Psoas muscle (tissue), 8 donors: ENCODE measurements around the gene GALNT10. TPM values are rescaled to one million over a fixed set of nuclear protein-coding genes. Genes with fewer than 3 reads are reported as not detected.

Experiments used
- ATAC-seq, 4 donors: fragments of 200-7000 bp; cut with Tn5 transposase; one replicate each; pipeline ENCODE4 v1.9.1; 2020; ENCODE audit warnings: moderate library complexity in 3 of 4, mild to moderate bottlenecking in 2 of 4
- DNase-seq, 2 donors: peaks; one replicate each; pipeline ENCODE4 v3.0.0-alpha.2; 2020
- H3K27ac ChIP-seq: fragments of 200-600 bp; one replicate; pipeline ENCODE4 v1.8.0; 2022
- H3K27me3 ChIP-seq, 3 donors: fragments of 200-600 bp in 1 of 3; one replicate each; pipeline versions ENCODE4 v1.6.1 to v1.8.0; 2013 to 2022; ENCODE audit warnings: low read length in 2 of 3, mild to moderate bottlenecking in 2 of 3, moderate library complexity in 1 of 3; ENCODE audit not compliant: insufficient read depth in 3 of 3
- H3K36me3 ChIP-seq, 2 donors: fragments of 200-600 bp in 1 of 2; one replicate each; pipeline versions ENCODE4 v1.6.1 to v1.8.0; 2013 to 2022; ENCODE audit warnings: low read depth in 1 of 2, mild to moderate bottlenecking in 1 of 2, moderate library complexity in 1 of 2; ENCODE audit not compliant: insufficient read depth in 1 of 2
- H3K4me1 ChIP-seq: fragments of 200-600 bp; one replicate; pipeline ENCODE4 v1.8.0; 2022
- H3K4me3 ChIP-seq: fragments of 200-600 bp; one replicate; pipeline ENCODE4 v1.8.0; 2022; ENCODE audit warnings: mild to moderate bottlenecking
- H3K9me3 ChIP-seq: fragments of 200-600 bp; one replicate; pipeline ENCODE4 v1.8.0; 2022
- CTCF ChIP-seq: fragments of 200-600 bp; IDR thresholded peaks from one replicate; pipeline ENCODE4 v1.8.0; 2022; ENCODE audit warnings: antibody characterized with exemption
- WGBS, 3 donors: extraction: QIAGEN DNeasy Blood & Tissue Kit; methylation state at CpG; one replicate each; pipeline versions ENCODE4 v1.1.6 to v1.1.7; 2013; 5-methylcytosine and 5-hydroxymethylcytosine counted together
- intact Hi-C, 2 donors: fragments of 100-400 bp; cut with DNase I; formaldehyde crosslinking; loops; one replicate each; pipeline versions ENCODE4 v1.11.0 to v1.14.2; 2022
- polyA plus RNA-seq, 3 donors: library from polyadenylated mRNA; stranded (reverse); fragments of 200-250 nt; gene quantifications; one replicate each; pipeline ENCODE4 v1.2.3, GENCODE V29; 2013
- total RNA-seq, 4 donors: library from RNA; stranded (reverse); fragmentation: NEBNext Ultra II Directional in 2 of 4; extraction: Animal tissue kit (Norgen Biotek cat#: 25700) in 2 of 4; gene quantifications; one replicate each; pipeline versions ENCODE4 v1.2.1 to v1.2.4, GENCODE V29; 2021 to 2023
- donor health status: healthy with polysubstance abuse.
- donor health status: DM: no; HTN: no; CAD: no; lungs with moderate emphysema.
- donor health status: Bipolar disorder and iron deficiency.
- donor health status: healthy.
- donor health status: DM: yes; HTN: yes; CAD: no.
- donor health status: DM: no; HTN: no; CAD: no.
- donor health status: DM: no; HTN: no; CAD: no.
- donor health status: DM: yes; HTN: yes; CAD: no.

Gene GALNT10
- total and polyA plus RNA-seq, 7 donors, result 4.2 to 9.9 (median 6.8) TPM

- 6 to 9% (median 8%) methylated on average over 10 of the region's 10 CpGs for WGBS, 3 donors
Measured at GRCh38 chr5:154447089-154447725, 256.7 kb downstream of the GALNT10 start.

GRCh38 chr5:154449786-154450185, 259.3 kb downstream of the GALNT10 start:
- no peak overlapping the region for H3K27ac ChIP-seq
- peaks cover 27% of the 10 kb centered on the region for H3K4me1 ChIP-seq
- H3K9me3 ChIP-seq, result no peaks in the 10 kb centered on the region
- DNase-seq (no peak), ATAC-seq (no peak)
- H3K36me3 ChIP-seq, result peaks cover 14 to 44% of the 10 kb centered on the region in 2 donors
- no peaks in the 10 kb centered on the region for H3K27me3 ChIP-seq
- TF ChIP-seq CTCF, result no peak
- intact Hi-C loops, result no loop called here
- no peak overlapping the region for H3K4me3 ChIP-seq
- 91 to 97% (median 95%) methylated on average over 2 of the region's 2 CpGs for WGBS, 3 donors

More at GRCh38 chr5:154447089-154447725, 256.7 kb downstream of the GALNT10 start:
- Histone ChIP-seq H3K9me3 (no peaks in the 10 kb centered on the region), H3K27me3 (no peaks in the 10 kb centered on the region), H3K4me1 (peaks cover 32% of the 10 kb centered on the region), H3K4me3 (peak overlapping the region; percentile 95), H3K36me3 (peaks cover 7 to 26% of the 10 kb centered on the region in 2 donors), H3K27ac (peak overlapping the region; percentile 70)
- DNase-seq (no peak), ATAC-seq (no peak)
- no peak for TF ChIP-seq CTCF
- intact Hi-C loops, result no loop called here

- Histone ChIP-seq H3K27ac (no peak overlapping the region), H3K4me3 (no peak overlapping the region), H3K4me1 (peaks cover 22% of the 10 kb centered on the region), H3K36me3 (peaks cover 17 to 66% of the 10 kb centered on the region in 2 donors), H3K27me3 (no peaks in the 10 kb centered on the region), H3K9me3 (no peaks in the 10 kb centered on the region)
- 86 to 92% (median 86%) methylated on average over 8 of the region's 8 CpGs for WGBS, 3 donors
- ATAC-seq (no peak), DNase-seq (no peak)
- intact Hi-C loops, result no loop called here
- no peak for TF ChIP-seq CTCF
Measured at GRCh38 chr5:154451957-154452356, 261.4 kb downstream of the GALNT10 start.

GRCh38 chr5:154455585-154455984, 265.1 kb downstream of the GALNT10 start:
- WGBS, 3 donors, result 84 to 90% (median 88%) methylated on average over 5 of the region's 5 CpGs
- Histone ChIP-seq H3K27ac (no peak overlapping the region), H3K4me1 (peaks cover 5% of the 10 kb centered on the region), H3K27me3 (no peaks in the 10 kb centered on the region), H3K4me3 (no peak overlapping the region), H3K36me3 (peaks cover 17 to 91% of the 10 kb centered on the region in 2 donors), H3K9me3 (no peaks in the 10 kb centered on the region)
- DNase-seq (no peak), ATAC-seq (no peak)
- TF ChIP-seq CTCF, result no peak
- intact Hi-C loops, result no loop called here

GRCh38 chr5:154456540-154456939, 266.0 kb downstream of the GALNT10 start:
- peaks cover 5% of the 10 kb centered on the region for H3K4me1 ChIP-seq
- 87 to 89% (median 87%) methylated on average over 3 of the region's 3 CpGs for WGBS, 3 donors
- TF ChIP-seq CTCF, result no peak
- no peak for DNase-seq
- no peaks in the 10 kb centered on the region for H3K9me3 ChIP-seq
- intact Hi-C loops, result no loop called here
- ATAC-seq, result no peak
- no peak overlapping the region for H3K4me3 ChIP-seq
- H3K27ac ChIP-seq, result no peak overlapping the region
- H3K36me3 ChIP-seq, result peaks cover 15 to 85% of the 10 kb centered on the region in 2 donors
- no peaks in the 10 kb centered on the region for H3K27me3 ChIP-seq
